NCI-H2171 treated with DMSO at 0.1 percent for 48 hours (cell line): ENCODE measurements around the gene PPM1H.
A peak's percentile ranks its signal among the peaks of the same experiment; 100 is the strongest.
"Not testable (repeated sequence)": the region's sequence is repeated elsewhere in the genome, so short reads cannot be mapped to it uniquely, and the experiment has no call there.

Experiments used
- DNase-seq: peaks from one replicate; lab custom pipeline; 2025; lab: John Stamatoyannopoulos, UW

The PPM1H gene

GRCh38 chr12:62767496-62767895, 167.5 kb downstream of the PPM1H start:
- no peak for DNase-seq

- no peak for DNase-seq
Measured at GRCh38 chr12:62766496-62766895, 168.5 kb downstream of the PPM1H start.

- DNase-seq: no peak
Measured at GRCh38 chr12:62763861-62764645, 170.9 kb downstream of the PPM1H start.

- DNase-seq: no peak
Measured at GRCh38 chr12:62763312-62763711, 171.6 kb downstream of the PPM1H start.

- no peak for DNase-seq
Measured at GRCh38 chr12:62762645-62763044, 172.3 kb downstream of the PPM1H start.

- no peak for DNase-seq
Measured at GRCh38 chr12:62761658-62762057, 173.3 kb downstream of the PPM1H start.

GRCh38 chr12:62760779-62761178, 174.2 kb downstream of the PPM1H start:
- DNase-seq: no peak

- DNase-seq: not testable (repeated sequence)
Measured at GRCh38 chr12:62760341-62760740, 174.6 kb downstream of the PPM1H start.

- DNase-seq: no peak
Measured at GRCh38 chr12:62758216-62758615, 176.7 kb downstream of the PPM1H start.

- no peak for DNase-seq
Measured at GRCh38 chr12:62757048-62757447, 177.9 kb downstream of the PPM1H start.

- DNase-seq: no peak
Measured at GRCh38 chr12:62754706-62755105, 180.2 kb downstream of the PPM1H start.

GRCh38 chr12:62751810-62752155, 183.2 kb downstream of the PPM1H start:
- no peak for DNase-seq

- DNase-seq: no peak
Measured at GRCh38 chr12:62750941-62751809, 183.8 kb downstream of the PPM1H start.

- no peak for DNase-seq
Measured at GRCh38 chr12:62749586-62749985, 185.4 kb downstream of the PPM1H start.

GRCh38 chr12:62748941-62749468, 185.9 kb downstream of the PPM1H start:
- no peak for DNase-seq

- DNase-seq: no peak
Measured at GRCh38 chr12:62744551-62744950, 190.4 kb downstream of the PPM1H start.

GRCh38 chr12:62739266-62740015, 195.5 kb downstream of the PPM1H start:
- no peak for DNase-seq

GRCh38 chr12:62738616-62739015, 196.3 kb downstream of the PPM1H start:
- peak; percentile 70 for DNase-seq

- no peak for DNase-seq
Measured at GRCh38 chr12:62738105-62738504, 196.8 kb downstream of the PPM1H start.

- no peak for DNase-seq
Measured at GRCh38 chr12:62737615-62738014, 197.3 kb downstream of the PPM1H start.

- DNase-seq: peak; percentile 85
Measured at GRCh38 chr12:62737188-62737587, 197.8 kb downstream of the PPM1H start.

- no peak for DNase-seq
Measured at GRCh38 chr12:62736596-62736995, 198.4 kb downstream of the PPM1H start.
